ENCODE measurements around the gene NEU3. TPM values are rescaled to one million over a fixed set of nuclear protein-coding genes. Genes with fewer than 3 reads are reported as not detected.
"Not testable (repeated sequence)": the region's sequence is repeated elsewhere in the genome, so short reads cannot be mapped to it uniquely, and the experiment has no call there.

The NEU3 gene
- total RNA-seq, 2 experiments from 2014 or later, result 15.8 to 16.7 TPM

- ChIA-PET CTCF (interaction anchor here (1.0 to 1.2 kb wide), 2 partner anchors 158 to 201 kb away, joined by 3 read pairs; no protein-coding TSS in a partner anchor), POLR2A (no interaction called here)
- Mint-ChIP-seq H3K4me1 (ENCODE audit: low read depth) (peaks cover 3% of the 10 kb centered on the region), H3K4me3 (no peak overlapping the region), H3K36me3 (ENCODE audit: low read depth) (no peaks in the 10 kb centered on the region), H3K9me3 (ENCODE audit: insufficient read depth) (no peaks in the 10 kb centered on the region), H3K27me3 (ENCODE audit: low read depth) (peaks cover 20% of the 10 kb centered on the region), H3K27ac (no peak overlapping the region)
- no peak for ATAC-seq
- DNase-seq, result no peak
Observed at GRCh38 chr11:75047191-75047590, 58.5 kb downstream of the NEU3 start.

GRCh38 chr11:75049501-75050266 lies 61.0 kb downstream of the NEU3 start:
- CTCF ChIA-PET, result interaction anchor here (1.1 to 1.9 kb wide), 2 partner anchors 27 to 91 kb away, joined by 3 to 5 read pairs; no protein-coding TSS in a partner anchor
- POLR2A ChIA-PET; H3K9me3 Mint-ChIP-seq (ENCODE audit: insufficient read depth); ATAC-seq; H3K27ac Mint-ChIP-seq; H3K36me3 Mint-ChIP-seq (ENCODE audit: low read depth); DNase-seq; H3K4me1 Mint-ChIP-seq (ENCODE audit: low read depth); H3K4me3 Mint-ChIP-seq: not testable (repeated sequence)
- peaks cover 27% of the 10 kb centered on the region for H3K27me3 Mint-ChIP-seq (ENCODE audit: low read depth)

GRCh38 chr11:75050516-75050915 lies 61.8 kb downstream of the NEU3 start:
- DNase-seq (no peak), ATAC-seq (no peak)
- H3K36me3 Mint-ChIP-seq (ENCODE audit: low read depth), result no peaks in the 10 kb centered on the region
- H3K9me3 Mint-ChIP-seq (ENCODE audit: insufficient read depth), result peaks cover 3% of the 10 kb centered on the region
- peaks cover 27% of the 10 kb centered on the region for H3K27me3 Mint-ChIP-seq (ENCODE audit: low read depth)
- H3K4me1 Mint-ChIP-seq (ENCODE audit: low read depth), result peaks cover 3% of the 10 kb centered on the region
- H3K27ac Mint-ChIP-seq, result no peak overlapping the region
- CTCF ChIA-PET, result no interaction called here
- POLR2A ChIA-PET, result no interaction called here
- H3K4me3 Mint-ChIP-seq, result no peak overlapping the region

- ATAC-seq, result no peak
- no peaks in the 10 kb centered on the region for H3K36me3 Mint-ChIP-seq (ENCODE audit: low read depth)
- peaks cover 3% of the 10 kb centered on the region for H3K9me3 Mint-ChIP-seq (ENCODE audit: insufficient read depth)
- DNase-seq, result no peak
- H3K4me3 Mint-ChIP-seq, result no peak overlapping the region
- ChIA-PET POLR2A (no interaction called here), CTCF (no interaction called here)
- peaks cover 3% of the 10 kb centered on the region for H3K4me1 Mint-ChIP-seq (ENCODE audit: low read depth)
- peaks cover 27% of the 10 kb centered on the region for H3K27me3 Mint-ChIP-seq (ENCODE audit: low read depth)
- H3K27ac Mint-ChIP-seq, result no peak overlapping the region
Observed at GRCh38 chr11:75051043-75051442, 62.3 kb downstream of the NEU3 start.

- peaks cover 3% of the 10 kb centered on the region for H3K4me1 Mint-ChIP-seq (ENCODE audit: low read depth)
- H3K36me3 Mint-ChIP-seq (ENCODE audit: low read depth), result no peaks in the 10 kb centered on the region
- H3K27ac Mint-ChIP-seq, result no peak overlapping the region
- CTCF ChIA-PET, result interaction anchor here (1.5 kb wide), 1 partner anchor 122 kb away, joined by 3 read pairs; no protein-coding TSS in a partner anchor
- ATAC-seq, result no peak
- H3K27me3 Mint-ChIP-seq (ENCODE audit: low read depth), result peaks cover 27% of the 10 kb centered on the region
- no peak for DNase-seq
- H3K4me3 Mint-ChIP-seq, result no peak overlapping the region
- peaks cover 3% of the 10 kb centered on the region for H3K9me3 Mint-ChIP-seq (ENCODE audit: insufficient read depth)
- POLR2A ChIA-PET, result no interaction called here
Observed at GRCh38 chr11:75052457-75052856, 63.7 kb downstream of the NEU3 start.

GRCh38 chr11:75055511-75055910 lies 66.8 kb downstream of the NEU3 start:
- H3K27ac Mint-ChIP-seq, result no peak overlapping the region
- CTCF ChIA-PET, result interaction anchor here (1.6 kb wide), 1 partner anchor 33 kb away, joined by 5 read pairs; no protein-coding TSS in a partner anchor
- ATAC-seq, result no peak
- no peaks in the 10 kb centered on the region for H3K36me3 Mint-ChIP-seq (ENCODE audit: low read depth)
- H3K27me3 Mint-ChIP-seq (ENCODE audit: low read depth), result peaks cover 30% of the 10 kb centered on the region
- peaks cover 3% of the 10 kb centered on the region for H3K4me1 Mint-ChIP-seq (ENCODE audit: low read depth)
- no peak for DNase-seq
- peaks cover 3% of the 10 kb centered on the region for H3K9me3 Mint-ChIP-seq (ENCODE audit: insufficient read depth)
- no peak overlapping the region for H3K4me3 Mint-ChIP-seq
- POLR2A ChIA-PET, result no interaction called here

- POLR2A ChIA-PET, result no interaction called here
- peaks cover 3% of the 10 kb centered on the region for H3K9me3 Mint-ChIP-seq (ENCODE audit: insufficient read depth)
- no peak overlapping the region for H3K4me3 Mint-ChIP-seq
- peaks cover 29% of the 10 kb centered on the region for H3K27me3 Mint-ChIP-seq (ENCODE audit: low read depth)
- ATAC-seq (no peak), DNase-seq (no peak)
- CTCF ChIA-PET, result no interaction called here
- H3K4me1 Mint-ChIP-seq (ENCODE audit: low read depth), result no peaks in the 10 kb centered on the region
- no peak overlapping the region for H3K27ac Mint-ChIP-seq
- no peaks in the 10 kb centered on the region for H3K36me3 Mint-ChIP-seq (ENCODE audit: low read depth)
Observed at GRCh38 chr11:75056814-75057213, 68.1 kb downstream of the NEU3 start.

GRCh38 chr11:75059299-75059698 lies 70.6 kb downstream of the NEU3 start:
- CTCF ChIA-PET, result interaction anchor here (0.8 kb wide), 1 partner anchor 190 kb away, joined by 3 read pairs; no protein-coding TSS in a partner anchor
- peaks cover 3% of the 10 kb centered on the region for H3K9me3 Mint-ChIP-seq (ENCODE audit: insufficient read depth)
- no peaks in the 10 kb centered on the region for H3K36me3 Mint-ChIP-seq (ENCODE audit: low read depth)
- H3K27me3 Mint-ChIP-seq (ENCODE audit: low read depth), result peaks cover 28% of the 10 kb centered on the region
- POLR2A ChIA-PET, result interaction anchor here (0.6 kb wide), 1 partner anchor 125 kb away, joined by 3 read pairs; no protein-coding TSS in a partner anchor
- H3K4me1 Mint-ChIP-seq (ENCODE audit: low read depth), result no peaks in the 10 kb centered on the region
- H3K4me3 Mint-ChIP-seq, result no peak overlapping the region
- no peak for DNase-seq
- no peak overlapping the region for H3K27ac Mint-ChIP-seq
- ATAC-seq, result no peak

GRCh38 chr11:75063741-75064314 lies 75.1 kb downstream of the NEU3 start:
- Mint-ChIP-seq H3K27ac (no peak overlapping the region), H3K4me3 (no peak overlapping the region), H3K27me3 (ENCODE audit: low read depth) (peaks cover 36% of the 10 kb centered on the region), H3K4me1 (ENCODE audit: low read depth) (no peaks in the 10 kb centered on the region), H3K36me3 (ENCODE audit: low read depth) (no peaks in the 10 kb centered on the region), H3K9me3 (ENCODE audit: insufficient read depth) (no peaks in the 10 kb centered on the region)
- no peak for ATAC-seq
- ChIA-PET POLR2A (no interaction called here), CTCF (interaction anchor here (0.9 to 1.5 kb wide), 3 partner anchors 13 to 185 kb away, joined by 3 to 4 read pairs (median 3); no protein-coding TSS in a partner anchor)
- DNase-seq, result no peak

- Mint-ChIP-seq H3K9me3 (ENCODE audit: insufficient read depth) (no peaks in the 10 kb centered on the region), H3K4me1 (ENCODE audit: low read depth) (no peaks in the 10 kb centered on the region), H3K36me3 (ENCODE audit: low read depth) (no peaks in the 10 kb centered on the region), H3K27me3 (ENCODE audit: low read depth) (peaks cover 35% of the 10 kb centered on the region), H3K27ac (no peak overlapping the region), H3K4me3 (no peak overlapping the region)
- DNase-seq (no peak), ATAC-seq (no peak)
- CTCF ChIA-PET, result interaction anchor here (1.1 kb wide), 1 partner anchor 74 kb away, joined by 4 read pairs; no protein-coding TSS in a partner anchor
- POLR2A ChIA-PET, result no interaction called here
Observed at GRCh38 chr11:75066061-75066460, 77.3 kb downstream of the NEU3 start.

Measured in activated CD8-positive, alpha-beta T cell treated with anti-CD3 and anti-CD28 coated beads, Interleukin-2, amount 10 ng/mL, durations not matched to agents 7 days and 5 days (primary cell).